Islet of Langerhans (tissue), 1 donor: ENCODE results near the gene FYN.

Source experiments
- FAIRE-seq: peaks from one replicate; lab custom pipeline; 2011; peaks lifted over from hg19 to GRCh38; lab: Jason Lieb, UNC

FYN gene

GRCh38 chr6:111831408-111831807 lies 41.8 kb downstream of the FYN start:
- FAIRE-seq, result no peak

- no peak for FAIRE-seq
Observed at GRCh38 chr6:111829998-111830397, 43.3 kb downstream of the FYN start.

GRCh38 chr6:111829581-111829980 lies 43.7 kb downstream of the FYN start:
- FAIRE-seq, result no peak

- FAIRE-seq, result no peak
Observed at GRCh38 chr6:111828809-111829208, 44.4 kb downstream of the FYN start.

- no peak for FAIRE-seq
Observed at GRCh38 chr6:111825439-111826086, 47.7 kb downstream of the FYN start.

- no peak for FAIRE-seq
Observed at GRCh38 chr6:111824608-111825337, 48.5 kb downstream of the FYN start.

- FAIRE-seq, result no peak
Observed at GRCh38 chr6:111823831-111824607, 49.2 kb downstream of the FYN start.

- FAIRE-seq, result no peak
Observed at GRCh38 chr6:111823012-111823411, 50.2 kb downstream of the FYN start.

GRCh38 chr6:111819458-111819857 lies 53.8 kb downstream of the FYN start:
- FAIRE-seq, result no peak

- FAIRE-seq, result no peak
Observed at GRCh38 chr6:111818539-111819226, 54.6 kb downstream of the FYN start.

- no peak for FAIRE-seq
Observed at GRCh38 chr6:111817451-111818120, 55.7 kb downstream of the FYN start.

GRCh38 chr6:111813677-111814310 lies 59.5 kb downstream of the FYN start:
- no peak for FAIRE-seq

- FAIRE-seq, result no peak
Observed at GRCh38 chr6:111813237-111813636, 60.0 kb downstream of the FYN start.

GRCh38 chr6:111812060-111813038 lies 60.9 kb downstream of the FYN start:
- FAIRE-seq, result no peak

GRCh38 chr6:111810294-111811131 lies 62.7 kb downstream of the FYN start:
- FAIRE-seq, result no peak

GRCh38 chr6:111809766-111810165 lies 63.5 kb downstream of the FYN start:
- no peak for FAIRE-seq

GRCh38 chr6:111809264-111809663 lies 64.0 kb downstream of the FYN start:
- FAIRE-seq, result no peak

GRCh38 chr6:111808493-111808892 lies 64.8 kb downstream of the FYN start:
- no peak for FAIRE-seq
